ENCODE measurements around the gene TIRAP.

The TIRAP gene

DNA sequence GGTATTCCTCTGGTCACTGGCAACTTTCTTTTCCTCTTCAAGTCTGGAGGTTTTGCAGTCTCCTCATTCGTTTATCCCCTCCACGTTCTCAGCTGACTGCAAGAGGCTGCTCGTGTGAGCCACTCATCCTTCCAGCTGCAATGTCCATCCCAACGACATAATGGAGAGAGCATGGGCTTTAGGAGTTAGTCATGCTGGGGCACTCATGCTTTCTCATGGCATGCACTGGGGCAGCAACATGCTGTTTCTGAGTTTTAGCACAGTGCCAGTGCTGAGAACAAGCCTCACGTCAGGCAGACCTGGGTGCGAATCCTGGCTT lies 28.1 kb downstream of the TIRAP start:
- TF ChIP-seq, protein P1, sequence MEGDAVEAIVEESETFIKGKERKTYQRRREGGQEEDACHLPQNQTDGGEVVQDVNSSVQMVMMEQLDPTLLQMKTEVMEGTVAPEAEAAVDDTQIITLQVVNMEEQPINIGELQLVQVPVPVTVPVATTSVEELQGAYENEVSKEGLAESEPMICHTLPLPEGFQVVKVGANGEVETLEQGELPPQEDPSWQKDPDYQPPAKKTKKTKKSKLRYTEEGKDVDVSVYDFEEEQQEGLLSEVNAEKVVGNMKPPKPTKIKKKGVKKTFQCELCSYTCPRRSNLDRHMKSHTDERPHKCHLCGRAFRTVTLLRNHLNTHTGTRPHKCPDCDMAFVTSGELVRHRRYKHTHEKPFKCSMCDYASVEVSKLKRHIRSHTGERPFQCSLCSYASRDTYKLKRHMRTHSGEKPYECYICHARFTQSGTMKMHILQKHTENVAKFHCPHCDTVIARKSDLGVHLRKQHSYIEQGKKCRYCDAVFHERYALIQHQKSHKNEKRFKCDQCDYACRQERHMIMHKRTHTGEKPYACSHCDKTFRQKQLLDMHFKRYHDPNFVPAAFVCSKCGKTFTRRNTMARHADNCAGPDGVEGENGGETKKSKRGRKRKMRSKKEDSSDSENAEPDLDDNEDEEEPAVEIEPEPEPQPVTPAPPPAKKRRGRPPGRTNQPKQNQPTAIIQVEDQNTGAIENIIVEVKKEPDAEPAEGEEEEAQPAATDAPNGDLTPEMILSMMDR (IDR thresholded peaks at IDR 0.05; ENCODE audit: low read depth, low read length, missing control alignments) = no peak
- DNase-seq (ENCODE audit: extremely low read depth, low read depth) = no peak
- no peak overlapping the region for H3K4me3 ChIP-seq (replicated peaks; ENCODE audit: low read depth, low read length)

DNA sequence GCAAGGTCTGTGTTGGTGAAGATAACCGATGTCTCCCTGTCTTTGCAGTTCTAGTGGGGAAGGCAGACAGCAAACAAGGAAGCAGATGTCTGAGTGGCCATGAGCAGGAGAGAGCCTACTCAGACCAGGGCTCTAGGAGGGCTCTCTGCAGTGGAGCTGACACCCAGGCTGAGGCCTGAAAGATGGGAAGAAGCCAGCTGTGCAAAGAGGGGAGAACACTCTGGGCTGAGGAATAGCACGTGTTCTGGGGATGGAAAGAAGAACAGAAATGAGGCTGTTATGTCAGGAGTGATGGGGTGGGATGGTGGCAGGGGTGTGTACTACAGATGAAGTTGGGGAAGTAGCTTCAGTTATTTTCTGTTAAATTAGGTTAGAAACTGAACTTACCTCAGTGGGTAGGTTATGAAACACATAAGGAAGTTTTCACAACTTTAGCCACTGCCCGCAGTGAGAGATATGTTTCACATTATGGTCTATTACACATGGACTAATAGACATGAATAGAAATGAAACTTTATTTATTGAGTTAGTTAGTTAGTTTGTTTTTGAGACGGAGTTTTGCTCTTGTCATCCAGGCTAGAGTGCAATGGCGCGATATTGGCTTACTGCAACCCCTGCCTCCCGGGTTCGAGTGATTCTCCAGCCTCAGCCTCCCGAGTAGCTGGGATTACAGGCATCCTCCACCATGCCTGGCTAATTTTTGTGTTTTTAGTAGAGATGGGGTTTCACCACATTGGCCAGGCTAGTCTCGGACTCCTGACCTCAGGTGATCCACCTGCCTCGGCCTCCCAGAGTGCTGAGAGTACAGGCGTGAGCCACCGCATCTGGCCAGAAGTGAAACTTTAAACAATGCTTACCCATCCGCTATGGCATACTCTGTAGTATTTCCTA lies 28.8 kb downstream of the TIRAP start:
- no peak overlapping the region for H3K4me3 ChIP-seq (replicated peaks; ENCODE audit: low read depth, low read length)
- TF ChIP-seq, protein P1 (IDR thresholded peaks at IDR 0.05; ENCODE audit: low read depth, low read length, missing control alignments) = no peak
- DNase-seq (ENCODE audit: extremely low read depth, low read depth) = no peak

DNA sequence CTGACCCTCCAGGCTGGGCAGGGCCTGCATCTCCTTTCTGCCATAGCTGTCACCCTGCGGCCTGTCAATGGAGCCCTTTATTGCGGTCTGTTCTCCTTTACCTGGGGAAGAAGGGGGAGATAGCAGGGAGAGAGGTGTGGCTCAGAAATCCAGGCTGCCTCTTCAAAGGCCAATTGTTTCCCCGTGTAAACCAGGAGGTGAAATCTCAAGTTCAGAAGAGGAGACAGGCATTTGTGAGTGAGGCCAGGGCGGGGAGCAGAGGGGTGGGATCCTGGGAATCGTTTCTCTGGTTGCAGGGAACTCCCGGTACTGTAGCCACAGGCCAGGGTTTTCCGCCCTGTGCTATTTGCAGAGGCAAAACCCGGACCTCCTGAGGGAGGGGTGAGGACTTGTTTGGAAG lies 30.1 kb downstream of the TIRAP start:
- no peak overlapping the region for H3K4me3 ChIP-seq (replicated peaks; ENCODE audit: low read depth, low read length)
- DNase-seq (ENCODE audit: extremely low read depth, low read depth) = no peak
- TF ChIP-seq, protein P1 (IDR thresholded peaks at IDR 0.05; ENCODE audit: low read depth, low read length, missing control alignments) = no peak

DNA sequence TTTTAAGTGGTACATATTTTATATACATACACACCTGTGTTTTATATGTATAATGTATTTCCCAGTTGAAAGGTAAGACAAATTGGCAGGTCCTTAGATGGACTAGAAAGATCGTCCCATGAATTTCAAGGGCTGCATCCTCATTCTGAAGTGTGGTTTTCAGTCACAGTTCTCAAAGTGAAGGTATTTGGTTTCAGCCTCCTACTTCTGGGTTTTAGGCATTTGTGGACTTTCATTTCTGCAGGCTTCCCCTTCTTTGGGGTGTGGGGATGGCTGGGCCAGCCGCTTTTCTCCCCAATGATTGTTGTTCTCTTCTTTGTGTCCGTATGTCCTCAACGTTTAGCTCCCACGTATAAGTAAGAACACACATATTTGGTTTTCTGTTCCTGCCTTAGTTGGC lies 30.9 kb downstream of the TIRAP start:
- DNase-seq (ENCODE audit: extremely low read depth, low read depth) = no peak
- H3K4me3 ChIP-seq (replicated peaks; ENCODE audit: low read depth, low read length) = no peak overlapping the region
- TF ChIP-seq, protein P1 (IDR thresholded peaks at IDR 0.05; ENCODE audit: low read depth, low read length, missing control alignments) = no peak

DNA sequence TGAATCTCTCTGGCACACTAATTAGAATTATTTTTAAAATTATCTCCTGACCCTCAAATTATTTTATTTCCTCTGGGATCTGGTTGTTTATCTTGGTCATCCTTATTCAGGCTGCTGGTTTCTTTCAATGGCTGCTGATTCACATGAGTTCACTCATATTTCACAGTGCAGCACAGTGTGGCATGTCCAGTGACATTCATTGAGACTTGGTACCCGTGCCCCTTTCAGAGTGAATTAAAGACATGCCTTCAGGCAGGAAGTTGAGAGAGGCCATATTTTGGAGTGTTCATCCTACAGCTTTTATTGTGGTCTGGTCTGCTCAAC lies 34.5 kb downstream of the TIRAP start:
- DNase-seq (ENCODE audit: extremely low read depth, low read depth) = no peak
- H3K4me3 ChIP-seq (replicated peaks; ENCODE audit: low read depth, low read length) = peak overlapping the region; percentile 24; the same call in 1 of the 2 replicates
- TF ChIP-seq, protein P1 (IDR thresholded peaks at IDR 0.05; ENCODE audit: low read depth, low read length, missing control alignments) = no peak

DNA sequence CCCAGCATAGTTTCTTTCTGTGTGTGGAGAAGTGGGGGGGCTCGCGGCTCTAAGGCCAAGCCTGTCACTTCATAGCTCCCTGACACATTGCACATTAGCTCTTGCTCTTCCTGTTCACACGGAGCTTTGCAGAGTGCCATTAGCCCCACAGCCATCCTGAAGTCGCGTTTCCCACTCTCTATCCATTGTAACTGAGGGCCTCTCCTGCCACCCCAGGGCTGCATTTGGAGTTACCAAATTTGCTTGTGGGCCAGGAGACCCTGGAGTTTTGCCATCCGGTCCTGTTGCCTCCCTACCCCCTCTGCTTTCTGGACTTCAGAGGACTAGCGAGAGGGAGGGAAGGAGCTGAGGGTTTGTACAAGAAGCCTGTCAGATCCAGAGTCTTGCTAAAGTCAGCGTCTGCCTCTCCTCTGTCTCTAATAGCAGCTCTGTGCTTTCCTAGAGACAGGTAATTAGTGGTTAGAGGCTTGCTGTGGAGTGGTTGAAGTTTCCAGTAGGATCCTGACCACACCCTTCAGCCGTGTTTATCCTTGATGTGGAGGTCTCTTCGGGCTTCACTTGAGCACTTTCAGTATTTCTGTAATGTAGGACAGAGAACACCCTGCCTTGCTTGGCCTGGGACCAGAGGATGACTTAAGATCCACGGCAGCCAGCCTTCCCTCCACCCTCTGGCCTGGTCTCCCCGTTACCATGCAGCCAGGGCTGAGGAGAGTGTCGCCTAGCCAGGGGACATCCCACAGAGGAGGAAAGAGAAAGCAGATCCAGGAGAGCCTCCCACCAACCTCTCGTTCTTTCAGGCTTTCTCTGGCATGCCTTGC lies 35.1 kb downstream of the TIRAP start:
- TF ChIP-seq, protein P1 (IDR thresholded peaks at IDR 0.05; ENCODE audit: low read depth, low read length, missing control alignments) = no peak
- H3K4me3 ChIP-seq (replicated peaks; ENCODE audit: low read depth, low read length) = peak overlapping the region; percentile 24

More for the DNA sequence above, 35.1 kb downstream of the TIRAP start:
- peak; percentile 65 for DNase-seq (ENCODE audit: extremely low read depth, low read depth)

Measured in HFF-Myc (cell line).